GM03348 (cell line): ENCODE results near the gene ACSL5.

ENCODE experiments used
- DNase-seq: peaks from one replicate; pipeline ENCODE4 v3.0.0; 2012; ENCODE audit warnings: low spot score

Gene ACSL5

GRCh38 chr10:112407696-112408095 is 33.8 kb downstream of the ACSL5 start:
- DNase-seq = no peak

- DNase-seq = no peak
Measured at GRCh38 chr10:112409299-112409698, 35.4 kb downstream of the ACSL5 start.

- DNase-seq = no peak
Measured at GRCh38 chr10:112409755-112410154, 35.8 kb downstream of the ACSL5 start.

- DNase-seq = no peak
Measured at GRCh38 chr10:112412696-112413095, 38.8 kb downstream of the ACSL5 start.

- no peak for DNase-seq
Measured at GRCh38 chr10:112421731-112422130, 47.8 kb downstream of the ACSL5 start.

GRCh38 chr10:112424651-112425050 is 50.7 kb downstream of the ACSL5 start:
- DNase-seq = no peak

- DNase-seq = no peak
Measured at GRCh38 chr10:112426111-112426510, 52.2 kb downstream of the ACSL5 start.

- DNase-seq = no peak
Measured at GRCh38 chr10:112429147-112429546, 55.2 kb downstream of the ACSL5 start.

- DNase-seq = no peak
Measured at GRCh38 chr10:112429654-112430230, 55.8 kb downstream of the ACSL5 start.

- DNase-seq = no peak
Measured at GRCh38 chr10:112433136-112433535, 59.2 kb downstream of the ACSL5 start.

GRCh38 chr10:112434988-112435619 is 61.2 kb downstream of the ACSL5 start:
- DNase-seq = peak; percentile 33

GRCh38 chr10:112438356-112438755 is 64.4 kb downstream of the ACSL5 start:
- DNase-seq = no peak

GRCh38 chr10:112441520-112441919 is 67.6 kb downstream of the ACSL5 start:
- no peak for DNase-seq

- no peak for DNase-seq
Measured at GRCh38 chr10:112442063-112442462, 68.1 kb downstream of the ACSL5 start.

- DNase-seq = peak; percentile 15
Measured at GRCh38 chr10:112446055-112446854, 72.3 kb downstream of the ACSL5 start.

- DNase-seq = peak; percentile 91
Measured at GRCh38 chr10:112446855-112447619, 73.1 kb downstream of the ACSL5 start, which contains the start of the genes VTI1A and ZDHHC6. Gene VTI1A, plus strand, starts transcription at chr10:112447215. Its CDS starts 159 bp downstream, at chr10:112447374. Gene ZDHHC6, minus strand, starts transcription at chr10:112446914. Its CDS starts 1,478 bp downstream, at chr10:112445436.

- no peak for DNase-seq
Measured at GRCh38 chr10:112447620-112447928, 73.7 kb downstream of the ACSL5 start.

- no peak for DNase-seq
Measured at GRCh38 chr10:112448888-112449287, 75.0 kb downstream of the ACSL5 start.

GRCh38 chr10:112454910-112455779 is 81.2 kb downstream of the ACSL5 start:
- DNase-seq = no peak

GRCh38 chr10:112456533-112456932 is 82.6 kb downstream of the ACSL5 start:
- no peak for DNase-seq

GRCh38 chr10:112460366-112460765 is 86.5 kb downstream of the ACSL5 start:
- no peak for DNase-seq
